Loucy (cell line): Measurements from ENCODE around the gene VPS37B.

Experiments used
- H2AFZ ChIP-seq: fragments of 200-600 bp; sonication (generic); 2 replicates; pipeline ENCODE4 v1.6.0; 2016; ENCODE audit warnings: antibody characterized with exemption, mild to moderate bottlenecking, low read length, moderate library complexity
- H3F3A ChIP-seq: fragments of 200-600 bp; 2 replicates; pipeline ENCODE4 v1.6.0; 2016; ENCODE audit warnings: antibody characterized with exemption, low read depth, mild to moderate bottlenecking
- H3K27me3 ChIP-seq: fragments of 200-600 bp; sonication (generic); 2 replicates; pipeline ENCODE4 v1.6.1; 2014; ENCODE audit warnings: low read length, mild to moderate bottlenecking; ENCODE audit not compliant: insufficient read depth, poor library complexity, severe bottlenecking
- H3K36me3 ChIP-seq: fragments of 200-600 bp; sonication (generic); 2 replicates; pipeline ENCODE4 v1.6.1; 2016; ENCODE audit warnings: low read length; ENCODE audit not compliant: insufficient read depth
- H3K4me1 ChIP-seq: fragments of 200-600 bp; sonication (generic); 2 replicates; pipeline ENCODE4 v1.5.1; 2014; ENCODE audit warnings: low read length, mild to moderate bottlenecking; ENCODE audit not compliant: insufficient read depth, poor library complexity, severe bottlenecking
- H3K4me2 ChIP-seq: fragments of 200-600 bp; sonication (generic); 2 replicates; pipeline ENCODE4 v1.6.0; 2014; ENCODE audit warnings: antibody characterized with exemption, low read length, low read depth, mild to moderate bottlenecking; ENCODE audit not compliant: poor library complexity, severe bottlenecking
- H3K4me3 ChIP-seq: fragments of 200-600 bp; sonication (generic); 2 replicates; pipeline ENCODE4 v1.5.1; 2014; ENCODE audit warnings: low read length, mild to moderate bottlenecking, mixed read lengths; ENCODE audit not compliant: poor library complexity, severe bottlenecking
- H3K79me2 ChIP-seq: fragments of 200-600 bp; sonication (generic); 2 replicates; pipeline ENCODE4 v1.6.1; 2014; ENCODE audit warnings: low read length; ENCODE audit not compliant: insufficient read depth
- H3K9ac ChIP-seq: fragments of 200-600 bp; sonication (generic); 2 replicates; pipeline ENCODE4 v1.6.0; 2014; ENCODE audit warnings: mild to moderate bottlenecking, low read depth, low read length, moderate library complexity; ENCODE audit not compliant: poor library complexity, severe bottlenecking
- H3K9me2 ChIP-seq: fragments of 200-600 bp; sonication (generic); replicated peaks from 2 replicates; pipeline ENCODE4 v1.6.1; 2016; ENCODE audit warnings: low read depth, low read length, mixed read lengths
- H3K9me3 ChIP-seq: fragments of 200-600 bp; sonication (generic); 2 replicates; pipeline ENCODE4 v1.6.1; 2014; ENCODE audit warnings: mild to moderate bottlenecking, antibody characterized with exemption, low read length, low read depth; ENCODE audit not compliant: insufficient read depth
- H4K20me1 ChIP-seq: fragments of 200-600 bp; sonication (generic); 2 replicates; pipeline ENCODE4 v1.6.0; 2014; ENCODE audit warnings: antibody characterized with exemption, low read length, mild to moderate bottlenecking; ENCODE audit not compliant: insufficient read depth, poor library complexity, severe bottlenecking
- CTCF ChIP-seq: fragments of 200-600 bp; sonication (generic); conservative IDR thresholded peaks from 2 replicates; pipeline ENCODE4 v1.5.1; 2014; ENCODE audit warnings: mild to moderate bottlenecking, antibody characterized with exemption, low read length
- EZH2phosphoT487 ChIP-seq: fragments of 200-600 bp; IDR thresholded peaks from 2 replicates; pipeline ENCODE4 v1.6.1; 2018; ENCODE audit warnings: antibody characterized with exemption, mild to moderate bottlenecking, moderate library complexity, borderline replicate concordance

The VPS37B gene

DNA sequence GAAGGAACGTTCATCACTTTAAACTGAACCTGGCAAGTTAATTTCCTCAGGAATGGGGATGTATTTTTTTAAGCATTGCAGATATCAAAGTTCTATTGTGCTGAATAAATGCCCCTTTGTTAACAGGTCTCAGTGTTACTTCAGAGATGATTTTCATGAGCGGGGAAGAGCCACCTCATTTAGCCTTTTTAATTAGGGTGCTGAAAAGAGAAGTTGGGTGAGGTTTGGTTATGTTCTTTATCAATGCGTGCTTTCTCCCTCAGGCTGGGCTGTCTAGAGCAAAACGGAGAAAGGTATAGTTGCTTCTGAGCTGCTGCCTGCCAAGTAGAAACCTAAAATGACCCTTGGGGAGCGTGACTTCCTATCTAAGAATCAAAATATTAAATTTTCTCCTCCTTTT is 68.7 kb downstream of the VPS37B start:
- Histone ChIP-seq H2AFZ (no peak overlapping the region), H3K79me2 (no peaks in the 10 kb centered on the region), H3K27me3 (no peaks in the 10 kb centered on the region), H3K36me3 (no peaks in the 10 kb centered on the region), H3K9me2 (no peaks in the 10 kb centered on the region), H3K4me2 (no peak overlapping the region), H3K9ac (no peak overlapping the region), H3F3A (no peaks in the 10 kb centered on the region), H3K4me1 (no peaks in the 10 kb centered on the region), H4K20me1 (no peaks in the 10 kb centered on the region), H3K4me3 (no peak overlapping the region), H3K9me3 (no peaks in the 10 kb centered on the region)
- TF ChIP-seq EZH2phosphoT487 = no peak
- no peak for TF ChIP-seq CTCF

DNA sequence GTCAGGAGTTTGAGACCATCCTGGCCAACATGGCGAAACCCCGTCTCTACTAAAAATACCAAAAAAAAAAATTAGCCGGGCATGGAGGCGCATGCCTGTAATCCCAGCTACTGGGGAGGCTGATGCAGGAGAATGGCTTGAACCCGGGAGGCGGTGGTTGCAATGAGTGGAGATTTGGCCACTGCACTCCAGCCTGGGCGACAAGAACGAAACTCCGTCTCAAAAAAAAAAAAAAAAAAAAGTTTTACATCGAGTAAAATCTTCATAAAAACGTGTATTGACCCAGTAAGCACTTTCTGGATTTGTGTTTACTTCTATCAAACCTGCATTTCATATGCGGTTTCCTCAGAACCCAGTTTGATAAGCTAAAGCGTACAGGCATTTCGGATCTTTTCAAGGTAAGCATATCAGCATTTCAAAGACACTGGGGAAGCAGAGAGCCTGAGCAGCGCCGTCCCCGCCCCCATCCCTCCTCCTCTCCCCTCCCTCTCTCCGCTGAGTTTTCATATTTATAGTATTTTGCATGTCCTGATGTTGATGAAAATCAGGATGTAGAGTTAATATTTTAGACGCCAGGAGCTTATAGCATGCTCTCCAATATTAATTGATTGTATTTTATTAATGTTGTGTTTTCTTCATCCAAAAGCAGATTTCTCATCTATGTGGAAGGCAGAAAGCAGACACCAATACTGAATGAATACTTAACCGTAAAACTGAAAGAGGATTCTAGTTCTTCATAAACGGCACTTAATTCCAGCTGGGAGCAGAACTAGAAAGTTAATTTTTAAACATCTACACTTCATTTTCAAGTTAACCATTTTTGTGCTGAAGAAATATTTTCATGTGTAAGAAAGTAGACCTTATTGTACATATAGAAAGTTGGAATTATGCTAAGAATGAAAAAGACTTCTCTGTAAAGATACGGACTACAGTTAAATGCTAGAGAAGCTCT is 69.9 kb downstream of the VPS37B start:
- H3K4me1 ChIP-seq = no peaks in the 10 kb centered on the region
- no peaks in the 10 kb centered on the region for H3K9me2 ChIP-seq
- no peak overlapping the region for H2AFZ ChIP-seq
- H3K36me3 ChIP-seq = no peaks in the 10 kb centered on the region
- H3K9me3 ChIP-seq = no peaks in the 10 kb centered on the region
- H3K79me2 ChIP-seq = no peaks in the 10 kb centered on the region
- H3K4me3 ChIP-seq = no peak overlapping the region
- no peaks in the 10 kb centered on the region for H3F3A ChIP-seq
- H4K20me1 ChIP-seq = no peaks in the 10 kb centered on the region
- TF ChIP-seq EZH2phosphoT487 (no peak), CTCF (no peak)
- no peaks in the 10 kb centered on the region for H3K27me3 ChIP-seq
- H3K9ac ChIP-seq = no peak overlapping the region
- H3K4me2 ChIP-seq = no peak overlapping the region

- no peaks in the 10 kb centered on the region for H3K27me3 ChIP-seq
- H3K9me3 ChIP-seq = no peaks in the 10 kb centered on the region
- no peak overlapping the region for H2AFZ ChIP-seq
- TF ChIP-seq EZH2phosphoT487 = no peak
- no peak for TF ChIP-seq CTCF
- no peaks in the 10 kb centered on the region for H3F3A ChIP-seq
- H3K4me2 ChIP-seq = no peak overlapping the region
- no peaks in the 10 kb centered on the region for H3K9me2 ChIP-seq
- H3K4me3 ChIP-seq = no peak overlapping the region
- H3K36me3 ChIP-seq = no peaks in the 10 kb centered on the region
- no peaks in the 10 kb centered on the region for H3K4me1 ChIP-seq
- no peaks in the 10 kb centered on the region for H4K20me1 ChIP-seq
- H3K79me2 ChIP-seq = no peaks in the 10 kb centered on the region
- no peak overlapping the region for H3K9ac ChIP-seq
Measured at GRCh38 chr12:122823429-122823828, 72.5 kb downstream of the VPS37B start.
